GM12874 (cell line): Measurements from ENCODE around the gene TMX4.

ENCODE experiments used
- TF ChIP-seq, protein P1 (sequence below): IDR thresholded peaks from 2 replicates; pipeline ENCODE4 v1.5.1; 2011; ENCODE audit warnings: low read depth, mild to moderate bottlenecking, control low read depth, low read length, moderate library complexity; ENCODE audit not compliant: insufficient read depth

The TMX4 gene

DNA sequence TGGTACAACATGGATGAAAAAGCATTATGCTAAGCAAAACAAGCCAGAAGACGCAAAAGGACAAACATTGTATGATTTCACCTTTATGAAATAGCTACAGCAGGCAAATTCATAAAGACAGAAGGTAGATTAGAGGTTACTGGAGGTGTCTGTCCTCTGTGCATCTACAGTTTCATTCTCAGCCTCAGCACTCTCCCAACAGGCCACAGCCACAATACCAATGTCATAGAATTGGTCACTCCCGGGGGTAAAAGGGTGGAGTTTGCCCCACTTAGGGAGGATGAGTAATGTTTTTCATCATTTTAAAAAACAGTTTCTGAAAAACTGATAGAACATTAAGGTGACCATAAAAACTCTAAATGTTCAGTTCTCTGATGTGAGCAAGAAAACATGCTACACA lies 17.2 kb upstream of the TMX4 start:
- TF ChIP-seq, protein P1, sequence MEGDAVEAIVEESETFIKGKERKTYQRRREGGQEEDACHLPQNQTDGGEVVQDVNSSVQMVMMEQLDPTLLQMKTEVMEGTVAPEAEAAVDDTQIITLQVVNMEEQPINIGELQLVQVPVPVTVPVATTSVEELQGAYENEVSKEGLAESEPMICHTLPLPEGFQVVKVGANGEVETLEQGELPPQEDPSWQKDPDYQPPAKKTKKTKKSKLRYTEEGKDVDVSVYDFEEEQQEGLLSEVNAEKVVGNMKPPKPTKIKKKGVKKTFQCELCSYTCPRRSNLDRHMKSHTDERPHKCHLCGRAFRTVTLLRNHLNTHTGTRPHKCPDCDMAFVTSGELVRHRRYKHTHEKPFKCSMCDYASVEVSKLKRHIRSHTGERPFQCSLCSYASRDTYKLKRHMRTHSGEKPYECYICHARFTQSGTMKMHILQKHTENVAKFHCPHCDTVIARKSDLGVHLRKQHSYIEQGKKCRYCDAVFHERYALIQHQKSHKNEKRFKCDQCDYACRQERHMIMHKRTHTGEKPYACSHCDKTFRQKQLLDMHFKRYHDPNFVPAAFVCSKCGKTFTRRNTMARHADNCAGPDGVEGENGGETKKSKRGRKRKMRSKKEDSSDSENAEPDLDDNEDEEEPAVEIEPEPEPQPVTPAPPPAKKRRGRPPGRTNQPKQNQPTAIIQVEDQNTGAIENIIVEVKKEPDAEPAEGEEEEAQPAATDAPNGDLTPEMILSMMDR = no peak

DNA sequence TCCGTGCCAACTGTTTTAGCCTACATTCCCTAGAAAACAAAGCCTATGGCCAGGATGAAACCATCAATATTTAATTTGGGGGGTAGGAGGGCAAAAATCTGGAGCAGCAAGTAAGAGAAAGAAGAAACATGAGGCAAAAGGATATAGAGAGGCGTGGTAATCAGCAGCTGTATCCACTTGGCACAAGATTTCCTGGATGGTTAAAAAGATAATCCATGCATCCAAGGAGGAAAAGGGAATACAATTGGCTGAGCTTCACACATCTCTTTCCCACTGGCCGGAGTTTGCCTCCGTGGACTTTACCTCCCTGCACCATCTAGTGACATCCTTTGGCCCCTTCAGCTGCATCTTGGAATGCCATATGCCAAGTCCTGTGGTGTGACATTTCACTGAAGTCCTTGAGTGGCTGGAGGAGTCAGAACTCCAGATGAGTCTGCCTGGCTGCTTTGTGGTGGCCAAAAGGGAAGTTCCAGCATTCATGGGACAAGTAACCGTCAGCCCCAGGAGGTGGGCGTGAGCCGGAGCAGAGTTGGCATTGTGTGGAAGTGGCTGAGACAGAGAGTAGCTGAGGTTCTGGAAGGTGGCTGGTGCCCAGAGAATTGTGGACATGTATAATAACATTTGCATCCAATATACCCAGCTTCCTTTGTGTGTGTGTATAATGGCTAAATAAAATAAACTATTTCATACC lies 13.7 kb upstream of the TMX4 start:
- TF ChIP-seq, protein P1 = no peak

DNA sequence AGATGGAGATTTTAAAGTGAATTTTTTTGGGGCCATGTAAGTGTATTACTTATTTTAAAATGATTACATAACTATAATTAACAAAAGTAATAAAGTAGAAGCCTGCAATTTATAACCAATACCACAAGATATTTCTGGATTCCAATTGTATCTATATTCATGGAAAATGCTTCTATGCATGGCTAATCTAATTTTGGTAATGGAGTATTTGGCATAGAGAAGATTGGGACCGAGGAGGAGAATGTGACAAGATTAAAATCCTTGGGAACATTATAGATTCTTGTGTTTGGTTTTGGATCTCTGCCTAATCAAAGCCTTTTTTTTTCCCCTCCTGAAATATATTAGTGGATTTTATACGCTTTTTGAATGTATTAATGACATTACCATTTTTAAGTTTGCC lies 12.9 kb upstream of the TMX4 start:
- TF ChIP-seq, protein P1 = no peak

- TF ChIP-seq, protein P1 = no peak
Observed at GRCh38 chr20:8021541-8022269, 2.1 kb upstream of the TMX4 start.

DNA sequence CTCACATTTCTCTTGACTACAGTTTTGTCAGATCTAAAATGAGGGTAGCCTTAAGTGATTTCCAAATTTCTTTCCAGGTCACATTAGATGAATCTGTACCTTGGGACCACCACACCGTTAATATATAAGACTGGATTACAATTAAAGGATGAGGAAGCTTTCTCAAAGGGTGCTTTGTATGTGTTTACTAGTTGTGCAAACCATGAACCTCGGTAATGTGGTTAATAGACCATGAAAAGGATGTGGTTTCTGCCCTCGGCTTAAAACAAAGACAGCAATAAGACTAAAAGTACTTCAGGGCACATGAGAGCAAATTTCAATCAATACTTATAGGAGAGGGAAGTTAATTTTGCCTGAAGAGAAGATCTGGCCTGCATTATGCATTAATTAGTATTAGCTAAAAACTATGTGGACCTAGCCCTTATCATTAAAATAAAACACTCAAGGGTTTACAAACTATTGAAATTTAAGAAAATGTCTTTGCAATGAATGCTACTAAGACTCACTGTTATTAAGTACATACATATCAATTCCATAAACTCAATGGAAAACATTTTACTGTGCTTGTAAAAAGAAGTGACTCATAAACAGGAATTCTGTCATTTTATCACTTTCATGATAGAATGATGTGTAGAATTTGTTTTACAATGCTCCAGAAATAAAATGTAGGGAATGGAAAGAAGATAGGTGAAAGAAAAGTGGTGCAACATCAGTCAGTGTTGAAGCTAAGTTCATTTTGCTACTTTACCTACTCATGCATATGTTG lies 936 bp upstream of the TMX4 start:
- TF ChIP-seq, protein P1 = no peak

- TF ChIP-seq, protein P1 = no peak
Observed at GRCh38 chr20:8019998-8020247, 362 bp upstream of the TMX4 start.

DNA sequence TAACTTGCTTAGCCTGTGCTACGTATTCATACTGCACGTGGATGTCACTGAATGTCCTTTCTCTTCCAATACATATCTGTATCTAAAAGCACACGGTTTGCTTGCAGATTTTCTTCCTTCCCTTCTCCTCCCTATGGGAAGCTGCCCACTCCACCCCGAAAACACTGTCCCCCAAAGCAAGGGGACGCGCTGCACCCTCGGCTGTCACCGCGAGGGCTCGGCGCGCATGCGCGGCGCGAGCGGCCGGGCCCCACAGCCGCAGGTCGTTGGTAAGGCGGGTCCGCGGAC lies 659 bp downstream of the TMX4 start:
- TF ChIP-seq, protein P1 = no peak; the same call in 1 of the 2 replicates
